ENCODE results near the gene RASAL2.
"Not testable (repeated sequence)": the region's sequence is repeated elsewhere in the genome, so short reads cannot be mapped to it uniquely, and the experiment has no call there.

The RASAL2 gene

GRCh38 chr1:178196631-178197030 lies 102.7 kb downstream of the RASAL2 start:
- Mint-ChIP-seq H3K27ac (no peak overlapping the region), H3K27me3 (no peaks in the 10 kb centered on the region), H3K36me3 (ENCODE audit: low read depth) (no peaks in the 10 kb centered on the region), H3K4me1 (ENCODE audit: low read depth) (no peaks in the 10 kb centered on the region), H3K4me3 (no peak overlapping the region), H3K9me3 (peaks cover 3% of the 10 kb centered on the region)

GRCh38 chr1:178202095-178202494 lies 108.2 kb downstream of the RASAL2 start:
- H3K9me3 Mint-ChIP-seq = peaks cover 11% of the 10 kb centered on the region
- H3K4me3 Mint-ChIP-seq; H3K4me1 Mint-ChIP-seq (ENCODE audit: low read depth); H3K27me3 Mint-ChIP-seq; H3K27ac Mint-ChIP-seq; H3K36me3 Mint-ChIP-seq (ENCODE audit: low read depth): not testable (repeated sequence)

GRCh38 chr1:178202546-178202945 lies 108.6 kb downstream of the RASAL2 start:
- H3K27me3 Mint-ChIP-seq; H3K4me1 Mint-ChIP-seq (ENCODE audit: low read depth); H3K4me3 Mint-ChIP-seq; H3K36me3 Mint-ChIP-seq (ENCODE audit: low read depth); H3K27ac Mint-ChIP-seq: not testable (repeated sequence)
- H3K9me3 Mint-ChIP-seq = peaks cover 11% of the 10 kb centered on the region

DNA sequence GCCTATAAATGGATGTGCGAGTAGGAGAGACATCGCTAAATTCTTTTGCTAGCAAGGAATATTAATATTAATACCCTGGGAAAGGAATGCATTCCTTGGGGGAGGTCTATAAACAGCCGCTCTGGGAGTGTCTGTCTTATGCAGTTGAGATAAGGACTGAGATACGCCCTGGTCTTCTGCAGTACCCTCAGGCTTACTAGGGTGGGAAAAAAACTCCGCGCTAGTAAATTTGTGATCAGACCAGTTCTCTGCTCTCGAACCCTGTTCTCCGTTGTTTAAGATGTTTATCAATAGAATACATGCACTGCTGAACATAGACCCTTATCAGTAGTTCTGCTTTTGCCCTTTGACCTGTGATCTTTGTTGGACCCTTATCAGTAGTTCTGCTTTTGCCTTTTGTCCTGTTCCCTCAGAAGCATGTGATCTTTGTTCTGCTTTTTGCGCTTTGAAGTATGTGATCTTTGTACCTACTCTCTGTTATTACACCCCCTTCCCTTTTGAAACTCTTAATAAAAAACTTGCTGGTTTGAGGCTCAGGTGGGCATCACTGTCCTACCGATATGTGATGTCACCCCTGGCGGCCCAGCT lies 114.5 kb downstream of the RASAL2 start:
- H3K36me3 Mint-ChIP-seq (ENCODE audit: low read depth); H3K4me3 Mint-ChIP-seq; H3K27me3 Mint-ChIP-seq; H3K27ac Mint-ChIP-seq; H3K4me1 Mint-ChIP-seq (ENCODE audit: low read depth): not testable (repeated sequence)
- H3K9me3 Mint-ChIP-seq = peaks cover 34% of the 10 kb centered on the region

GRCh38 chr1:178209935-178210334 lies 116.0 kb downstream of the RASAL2 start:
- Mint-ChIP-seq H3K27me3 (no peaks in the 10 kb centered on the region), H3K27ac (no peak overlapping the region), H3K36me3 (ENCODE audit: low read depth) (no peaks in the 10 kb centered on the region), H3K4me3 (no peak overlapping the region), H3K9me3 (peaks cover 38% of the 10 kb centered on the region), H3K4me1 (ENCODE audit: low read depth) (no peaks in the 10 kb centered on the region)

GRCh38 chr1:178218550-178218949 lies 124.6 kb downstream of the RASAL2 start:
- Mint-ChIP-seq H3K36me3 (ENCODE audit: low read depth) (no peaks in the 10 kb centered on the region), H3K9me3 (peaks cover 2% of the 10 kb centered on the region), H3K4me1 (ENCODE audit: low read depth) (no peaks in the 10 kb centered on the region), H3K27ac (no peak overlapping the region), H3K27me3 (no peaks in the 10 kb centered on the region), H3K4me3 (no peak overlapping the region)

- no peaks in the 10 kb centered on the region for H3K36me3 Mint-ChIP-seq (ENCODE audit: low read depth)
- no peak overlapping the region for H3K4me3 Mint-ChIP-seq
- no peaks in the 10 kb centered on the region for H3K27me3 Mint-ChIP-seq
- no peaks in the 10 kb centered on the region for H3K4me1 Mint-ChIP-seq (ENCODE audit: low read depth)
- H3K27ac Mint-ChIP-seq = no peak overlapping the region
- H3K9me3 Mint-ChIP-seq = no peaks in the 10 kb centered on the region
Measured at GRCh38 chr1:178220094-178220493, 126.2 kb downstream of the RASAL2 start.

DNA sequence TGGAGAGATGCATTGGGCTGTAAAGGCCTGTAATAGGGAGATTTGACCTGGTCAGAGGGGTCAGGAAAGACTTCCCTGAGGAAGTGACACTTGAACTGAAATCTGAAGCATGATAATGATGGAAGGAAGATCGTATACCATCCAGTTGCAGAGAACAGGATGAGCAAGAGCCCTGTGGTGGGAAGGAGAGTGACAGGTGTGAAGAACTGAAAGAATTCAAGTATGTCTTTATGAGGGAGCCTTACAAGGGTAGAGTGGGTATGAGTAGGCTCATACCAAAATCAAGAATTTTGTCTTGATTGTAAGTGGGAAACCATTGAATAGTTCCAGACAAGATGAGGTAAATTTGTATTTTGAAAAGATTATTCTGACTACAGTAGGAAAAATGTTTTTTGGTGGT lies 129.4 kb downstream of the RASAL2 start:
- Mint-ChIP-seq H3K4me1 (ENCODE audit: low read depth) (no peaks in the 10 kb centered on the region), H3K4me3 (no peak overlapping the region), H3K27ac (no peak overlapping the region), H3K9me3 (no peaks in the 10 kb centered on the region), H3K27me3 (no peaks in the 10 kb centered on the region), H3K36me3 (ENCODE audit: low read depth) (no peaks in the 10 kb centered on the region)

DNA sequence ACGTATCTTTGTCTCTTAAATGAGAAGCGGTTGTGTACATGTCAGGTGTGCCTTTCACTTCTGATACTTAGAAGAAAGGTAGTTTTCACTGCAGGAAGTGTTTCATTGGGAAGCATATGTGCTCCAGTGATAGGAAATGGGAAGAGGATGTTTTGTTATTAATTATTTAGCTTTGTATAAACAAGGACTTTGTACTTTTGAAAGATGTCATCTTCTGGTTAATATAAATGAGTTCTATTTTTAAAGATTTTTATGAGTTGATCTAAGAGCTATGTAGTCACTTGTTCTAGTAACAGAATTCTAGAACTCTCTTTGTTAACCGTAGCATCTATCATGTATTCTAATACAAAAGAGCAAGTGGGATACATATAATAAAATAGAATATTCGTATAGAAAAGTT lies 130.5 kb downstream of the RASAL2 start:
- H3K36me3 Mint-ChIP-seq (ENCODE audit: low read depth) = no peaks in the 10 kb centered on the region

DNA sequence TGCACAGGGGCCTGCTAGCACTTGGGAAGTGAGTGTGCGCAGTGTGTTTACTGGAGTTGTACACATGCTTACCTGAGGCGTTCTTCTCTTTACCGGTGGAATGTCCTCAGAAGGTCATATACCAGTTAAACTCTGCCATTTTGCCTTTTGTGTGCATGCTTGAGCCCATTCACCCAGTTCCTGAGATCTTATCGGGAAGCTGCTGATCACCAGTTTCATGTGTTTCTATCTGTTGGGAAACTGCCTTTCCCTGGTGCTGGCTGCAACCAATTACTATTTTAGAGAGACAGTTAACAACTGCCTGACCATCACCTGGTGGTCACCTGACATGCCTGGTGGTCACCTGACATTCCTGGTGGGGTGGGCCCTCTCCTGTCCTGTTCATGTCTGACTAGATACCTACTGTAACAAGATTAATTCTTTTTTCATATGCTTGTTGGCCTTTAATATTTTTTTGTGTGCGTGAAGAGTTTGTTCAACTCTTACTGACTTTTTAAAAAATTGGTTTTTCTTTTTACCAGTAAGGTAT lies 137.0 kb downstream of the RASAL2 start:
- no peaks in the 10 kb centered on the region for H3K9me3 Mint-ChIP-seq
- no peak overlapping the region for H3K27ac Mint-ChIP-seq
- no peaks in the 10 kb centered on the region for H3K4me1 Mint-ChIP-seq (ENCODE audit: low read depth)
- H3K4me3 Mint-ChIP-seq = no peak overlapping the region
- no peaks in the 10 kb centered on the region for H3K36me3 Mint-ChIP-seq (ENCODE audit: low read depth)
- no peaks in the 10 kb centered on the region for H3K27me3 Mint-ChIP-seq

More for the DNA sequence above, 130.5 kb downstream of the RASAL2 start:
- no peak overlapping the region for H3K27ac Mint-ChIP-seq
- H3K4me3 Mint-ChIP-seq = no peak overlapping the region
- H3K9me3 Mint-ChIP-seq = no peaks in the 10 kb centered on the region
- no peaks in the 10 kb centered on the region for H3K4me1 Mint-ChIP-seq (ENCODE audit: low read depth)
- no peaks in the 10 kb centered on the region for H3K27me3 Mint-ChIP-seq

GRCh38 chr1:178232108-178232507 lies 138.2 kb downstream of the RASAL2 start:
- Mint-ChIP-seq H3K4me3 (no peak overlapping the region), H3K27me3 (no peaks in the 10 kb centered on the region), H3K4me1 (ENCODE audit: low read depth) (no peaks in the 10 kb centered on the region), H3K36me3 (ENCODE audit: low read depth) (no peaks in the 10 kb centered on the region), H3K27ac (no peak overlapping the region), H3K9me3 (no peaks in the 10 kb centered on the region)

DNA sequence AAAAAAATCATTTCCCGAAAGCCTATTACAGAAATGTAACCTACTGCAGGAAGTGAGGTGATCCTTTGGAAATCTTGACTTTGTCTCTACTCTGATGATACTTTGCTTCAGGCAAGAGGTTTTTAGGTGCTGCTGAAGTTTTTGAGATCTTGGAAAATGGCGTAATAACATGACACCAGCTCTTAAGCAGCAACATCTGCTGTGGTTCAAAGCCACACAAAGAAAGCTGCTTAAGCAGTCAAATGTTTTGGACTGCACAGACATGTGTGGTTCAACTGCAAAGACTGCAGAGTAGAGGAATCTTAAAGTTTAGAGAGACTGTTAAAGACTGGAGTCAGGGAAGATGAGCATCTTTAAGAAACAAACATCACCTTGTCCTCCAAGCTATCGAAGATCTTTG lies 139.0 kb downstream of the RASAL2 start:
- H3K27me3 Mint-ChIP-seq = no peaks in the 10 kb centered on the region
- H3K36me3 Mint-ChIP-seq (ENCODE audit: low read depth) = no peaks in the 10 kb centered on the region
- H3K4me3 Mint-ChIP-seq = no peak overlapping the region
- H3K27ac Mint-ChIP-seq = no peak overlapping the region
- no peaks in the 10 kb centered on the region for H3K4me1 Mint-ChIP-seq (ENCODE audit: low read depth)
- no peaks in the 10 kb centered on the region for H3K9me3 Mint-ChIP-seq

DNA sequence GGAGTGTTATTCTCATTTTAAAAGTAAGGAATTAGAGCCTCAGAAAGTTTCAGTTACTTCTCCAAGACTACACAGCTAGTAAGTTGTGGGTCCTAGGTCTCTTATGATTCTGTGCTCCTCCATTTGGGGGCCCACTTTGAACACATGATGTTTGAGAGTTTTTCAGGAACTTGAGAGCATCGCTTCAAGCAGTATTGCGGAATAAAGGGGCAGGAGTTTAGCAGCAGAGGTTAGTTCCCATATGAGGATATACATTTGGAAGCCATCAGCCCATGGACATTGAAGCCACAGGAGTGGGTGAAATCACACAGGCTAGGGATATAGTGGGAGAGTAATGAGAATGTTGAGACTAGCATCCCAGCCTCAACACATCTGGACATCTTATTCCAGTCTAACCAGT lies 143.2 kb downstream of the RASAL2 start:
- no peak overlapping the region for H3K4me3 Mint-ChIP-seq
- no peaks in the 10 kb centered on the region for H3K9me3 Mint-ChIP-seq
- no peaks in the 10 kb centered on the region for H3K4me1 Mint-ChIP-seq (ENCODE audit: low read depth)
- peaks cover 3% of the 10 kb centered on the region for H3K27me3 Mint-ChIP-seq
- no peaks in the 10 kb centered on the region for H3K36me3 Mint-ChIP-seq (ENCODE audit: low read depth)
- no peak overlapping the region for H3K27ac Mint-ChIP-seq

DNA sequence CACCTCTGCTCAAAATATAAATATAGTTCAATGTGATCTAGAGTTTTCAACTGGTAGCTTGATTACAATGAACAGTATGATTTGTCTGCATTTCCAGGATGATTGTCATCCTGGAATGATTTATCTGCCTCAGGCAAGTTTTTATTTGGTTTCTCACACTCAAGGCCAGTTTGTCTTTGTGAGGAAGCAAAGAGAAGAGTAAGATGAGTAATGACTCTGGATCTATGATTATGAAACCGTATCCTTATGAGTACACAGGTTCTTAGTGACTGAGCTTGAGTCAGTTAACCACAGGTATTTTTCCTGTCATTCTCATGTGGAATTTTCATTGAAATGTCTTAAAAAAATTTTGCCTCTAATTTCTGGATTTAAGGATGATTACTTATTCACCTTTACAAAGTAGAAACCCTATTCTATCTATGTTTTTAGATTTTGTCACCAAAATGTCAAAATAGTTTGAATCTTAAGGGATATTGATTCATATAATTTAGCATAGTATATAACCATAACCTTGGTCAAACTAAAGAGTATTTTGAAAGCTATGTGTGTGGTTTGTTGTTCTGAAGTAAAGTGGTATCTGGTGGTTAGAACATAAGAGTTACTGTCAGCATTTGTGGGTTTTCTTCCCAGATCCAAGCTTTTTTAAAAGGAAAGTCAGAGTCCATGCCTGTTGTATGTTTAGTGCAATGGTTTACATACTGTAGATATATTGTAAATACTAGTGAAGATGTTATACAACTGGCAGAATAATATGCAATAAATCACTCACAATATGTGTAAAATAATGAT lies 145.0 kb downstream of the RASAL2 start:
- no peaks in the 10 kb centered on the region for H3K36me3 Mint-ChIP-seq (ENCODE audit: low read depth)
- H3K4me1 Mint-ChIP-seq (ENCODE audit: low read depth) = no peaks in the 10 kb centered on the region
- H3K9me3 Mint-ChIP-seq = peaks cover 2% of the 10 kb centered on the region
- H3K27me3 Mint-ChIP-seq = peaks cover 3% of the 10 kb centered on the region
- H3K27ac Mint-ChIP-seq = no peak overlapping the region
- H3K4me3 Mint-ChIP-seq = no peak overlapping the region

- Mint-ChIP-seq H3K27me3 (peaks cover 3% of the 10 kb centered on the region), H3K4me3 (no peak overlapping the region), H3K4me1 (ENCODE audit: low read depth) (no peaks in the 10 kb centered on the region), H3K27ac (no peak overlapping the region), H3K9me3 (peaks cover 6% of the 10 kb centered on the region), H3K36me3 (ENCODE audit: low read depth) (no peaks in the 10 kb centered on the region)
Measured at GRCh38 chr1:178241057-178241456, 147.2 kb downstream of the RASAL2 start.

- H3K27ac Mint-ChIP-seq = no peak overlapping the region
- no peaks in the 10 kb centered on the region for H3K4me1 Mint-ChIP-seq (ENCODE audit: low read depth)
- peaks cover 9% of the 10 kb centered on the region for H3K9me3 Mint-ChIP-seq
- no peaks in the 10 kb centered on the region for H3K36me3 Mint-ChIP-seq (ENCODE audit: low read depth)
- H3K4me3 Mint-ChIP-seq = no peak overlapping the region
- peaks cover 3% of the 10 kb centered on the region for H3K27me3 Mint-ChIP-seq
Measured at GRCh38 chr1:178241837-178242236, 147.9 kb downstream of the RASAL2 start.

Measured in stimulated activated naive CD8-positive, alpha-beta T cell treated with anti-CD3 and anti-CD28 coated beads, Interleukin-15, Interleukin-2, amounts not matched to agents 100 ng/mL and 50 ng/mL, for 24 hours (primary cell).